Neural progenitor cell (in vitro differentiated cells): Measurements from ENCODE around the gene DNASE1L2.

Experiments
- CTCF ChIP-seq: fragments of 200-600 bp; sonication (generic); IDR thresholded peaks from 2 replicates; pipeline ENCODE4 v1.5.1; 2017; ENCODE audit warnings: antibody characterized with exemption, mild to moderate bottlenecking
- EZH2 ChIP-seq: fragments of 200-600 bp; sonication (generic); IDR thresholded peaks from 2 replicates; pipeline ENCODE4 v1.6.1; 2017; ENCODE audit warnings: antibody characterized with exemption, mild to moderate bottlenecking, moderate library complexity
- EZH2phosphoT487 ChIP-seq: fragments of 200-600 bp; sonication (generic); IDR thresholded peaks from 2 replicates; pipeline ENCODE4 v1.6.1; 2017; ENCODE audit warnings: antibody characterized with exemption

GRCh38 chr16:2232094-2232990, 3.9 kb upstream of the DNASE1L2 start:
- no peak for TF ChIP-seq CTCF
- no peak for TF ChIP-seq EZH2
- TF ChIP-seq EZH2phosphoT487: no peak
